Psoas muscle (tissue), 8 donors: Measurements from ENCODE around the gene TMEM14B. TPM values are rescaled to one million over a fixed set of nuclear protein-coding genes. Genes with fewer than 3 reads are reported as not detected.
A peak's percentile ranks its signal among the peaks of the same experiment; 100 is the strongest.
"Not testable (repeated sequence)": the region's sequence is repeated elsewhere in the genome, so short reads cannot be mapped to it uniquely, and the experiment has no call there.

ENCODE experiments used
- ATAC-seq, 4 donors: fragments of 200-7000 bp; cut with Tn5 transposase; one replicate each; pipeline ENCODE4 v1.9.1; 2020; ENCODE audit warnings: moderate library complexity in 3 of 4, mild to moderate bottlenecking in 2 of 4
- DNase-seq, 2 donors: peaks; one replicate each; pipeline ENCODE4 v3.0.0-alpha.2; 2020
- H3K27ac ChIP-seq: fragments of 200-600 bp; one replicate; pipeline ENCODE4 v1.8.0; 2022
- H3K27me3 ChIP-seq, 3 donors: fragments of 200-600 bp in 1 of 3; one replicate each; pipeline versions ENCODE4 v1.6.1 to v1.8.0; 2013 to 2022; ENCODE audit warnings: low read length in 2 of 3, mild to moderate bottlenecking in 2 of 3, moderate library complexity in 1 of 3; ENCODE audit not compliant: insufficient read depth in 3 of 3
- H3K36me3 ChIP-seq, 2 donors: fragments of 200-600 bp in 1 of 2; one replicate each; pipeline versions ENCODE4 v1.6.1 to v1.8.0; 2013 to 2022; ENCODE audit warnings: low read depth in 1 of 2, mild to moderate bottlenecking in 1 of 2, moderate library complexity in 1 of 2; ENCODE audit not compliant: insufficient read depth in 1 of 2
- H3K4me1 ChIP-seq: fragments of 200-600 bp; one replicate; pipeline ENCODE4 v1.8.0; 2022
- H3K4me3 ChIP-seq: fragments of 200-600 bp; one replicate; pipeline ENCODE4 v1.8.0; 2022; ENCODE audit warnings: mild to moderate bottlenecking
- H3K9me3 ChIP-seq: fragments of 200-600 bp; one replicate; pipeline ENCODE4 v1.8.0; 2022
- CTCF ChIP-seq: fragments of 200-600 bp; IDR thresholded peaks from one replicate; pipeline ENCODE4 v1.8.0; 2022; ENCODE audit warnings: antibody characterized with exemption
- WGBS, 3 donors: extraction: QIAGEN DNeasy Blood & Tissue Kit; methylation state at CpG; one replicate each; pipeline versions ENCODE4 v1.1.6 to v1.1.7; 2013; 5-methylcytosine and 5-hydroxymethylcytosine counted together
- intact Hi-C, 2 donors: fragments of 100-400 bp; cut with DNase I; formaldehyde crosslinking; loops; one replicate each; pipeline versions ENCODE4 v1.11.0 to v1.14.2; 2022
- polyA plus RNA-seq, 3 donors: library from polyadenylated mRNA; stranded (reverse); fragments of 200-250 nt; gene quantifications; one replicate each; pipeline ENCODE4 v1.2.3, GENCODE V29; 2013
- total RNA-seq, 4 donors: library from RNA; stranded (reverse); fragmentation: NEBNext Ultra II Directional in 2 of 4; extraction: Animal tissue kit (Norgen Biotek cat#: 25700) in 2 of 4; gene quantifications; one replicate each; pipeline versions ENCODE4 v1.2.1 to v1.2.4, GENCODE V29; 2021 to 2023
- donor health status: healthy with polysubstance abuse.
- donor health status: DM: no; HTN: no; CAD: no; lungs with moderate emphysema.
- donor health status: Bipolar disorder and iron deficiency.
- donor health status: healthy.
- donor health status: DM: yes; HTN: yes; CAD: no.
- donor health status: DM: no; HTN: no; CAD: no.
- donor health status: DM: no; HTN: no; CAD: no.
- donor health status: DM: yes; HTN: yes; CAD: no.

The TMEM14B gene
- total and polyA plus RNA-seq, 7 donors, result 66.1 to 118 (median 82.3) TPM

DNA sequence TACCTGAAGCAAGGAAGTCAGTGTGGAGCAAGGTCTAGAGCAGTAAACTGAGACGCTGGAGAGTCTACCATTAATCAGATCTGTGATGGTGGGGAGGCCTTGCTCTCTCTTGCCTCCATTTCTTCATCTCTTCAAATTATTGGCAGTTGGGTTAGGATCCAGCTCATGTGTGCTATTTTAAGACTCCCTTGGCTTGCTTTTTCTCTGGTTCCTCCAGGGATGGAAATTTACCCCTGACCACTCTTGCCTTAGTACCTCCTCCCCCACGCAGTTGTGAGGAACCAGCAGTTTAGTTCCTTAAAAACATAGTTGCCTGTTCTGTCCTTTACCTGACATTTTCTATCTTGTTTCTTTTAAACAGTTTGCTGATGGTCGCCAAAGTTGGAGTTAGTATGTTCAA lies 17.4 kb upstream of the TMEM14B start:
- WGBS, 3 donors, result 58 to 74% (median 59%) methylated on average over 3 of the region's 3 CpGs
- Histone ChIP-seq H3K4me3 (no peak overlapping the region), H3K27ac (peak overlapping the region; percentile 36), H3K27me3 (no peaks in the 10 kb centered on the region), H3K4me1 (peaks cover 9% of the 10 kb centered on the region), H3K36me3 (peaks cover 2 to 72% of the 10 kb centered on the region in 2 donors), H3K9me3 (no peaks in the 10 kb centered on the region)
- intact Hi-C loops, result no loop called here
- no peak for TF ChIP-seq CTCF
- ATAC-seq (peak in 3 of 4 donors; percentile 30 to 71 (median 45)), DNase-seq (no peak)

GRCh38 chr6:10733151-10733715 lies 14.4 kb upstream of the TMEM14B start:
- no peak for TF ChIP-seq CTCF
- WGBS, 3 donors, result 74 to 78% (median 75%) methylated on average over 17 of the region's 17 CpGs
- peaks cover 9% of the 10 kb centered on the region for H3K4me1 ChIP-seq
- no peak for ATAC-seq
- no peak overlapping the region for H3K4me3 ChIP-seq
- intact Hi-C loops, result no loop called here
- no peaks in the 10 kb centered on the region for H3K27me3 ChIP-seq
- no peaks in the 10 kb centered on the region for H3K9me3 ChIP-seq
- H3K36me3 ChIP-seq, result peaks cover 2 to 50% of the 10 kb centered on the region in 2 donors
- DNase-seq, result no peak
- H3K27ac ChIP-seq, result no peak overlapping the region

- no peaks in the 10 kb centered on the region for H3K27me3 ChIP-seq
- peaks cover 9% of the 10 kb centered on the region for H3K4me1 ChIP-seq
- WGBS, 3 donors, result 89 to 96% (median 95%) methylated on average over 3 of the region's 3 CpGs
- DNase-seq (no peak), ATAC-seq (no peak)
- H3K9me3 ChIP-seq, result no peaks in the 10 kb centered on the region
- no peak for TF ChIP-seq CTCF
- H3K27ac ChIP-seq, result no peak overlapping the region
- intact Hi-C loops, result no loop called here
- no peak overlapping the region for H3K4me3 ChIP-seq
- peaks cover 2 to 44% of the 10 kb centered on the region in 2 donors for H3K36me3 ChIP-seq
Observed at GRCh38 chr6:10733863-10734262, 13.7 kb upstream of the TMEM14B start.

- Histone ChIP-seq H3K27me3 (no peaks in the 10 kb centered on the region), H3K9me3 (no peaks in the 10 kb centered on the region), H3K4me1 (no peaks in the 10 kb centered on the region), H3K4me3 (no peak overlapping the region), H3K27ac (no peak overlapping the region), H3K36me3 (peaks cover 2 to 18% of the 10 kb centered on the region in 2 donors)
- ATAC-seq, result no peak
- no peak for DNase-seq
- 43 to 53% (median 46%) methylated on average over 2 of the region's 2 CpGs for WGBS, 3 donors
- intact Hi-C loops, result no loop called here
- no peak for TF ChIP-seq CTCF
Observed at GRCh38 chr6:10736731-10737130, 10.9 kb upstream of the TMEM14B start.

- ATAC-seq, result no peak
- intact Hi-C loops, result no loop called here
- DNase-seq, result no peak
Observed at GRCh38 chr6:10740061-10740460, 7.5 kb upstream of the TMEM14B start.

DNA sequence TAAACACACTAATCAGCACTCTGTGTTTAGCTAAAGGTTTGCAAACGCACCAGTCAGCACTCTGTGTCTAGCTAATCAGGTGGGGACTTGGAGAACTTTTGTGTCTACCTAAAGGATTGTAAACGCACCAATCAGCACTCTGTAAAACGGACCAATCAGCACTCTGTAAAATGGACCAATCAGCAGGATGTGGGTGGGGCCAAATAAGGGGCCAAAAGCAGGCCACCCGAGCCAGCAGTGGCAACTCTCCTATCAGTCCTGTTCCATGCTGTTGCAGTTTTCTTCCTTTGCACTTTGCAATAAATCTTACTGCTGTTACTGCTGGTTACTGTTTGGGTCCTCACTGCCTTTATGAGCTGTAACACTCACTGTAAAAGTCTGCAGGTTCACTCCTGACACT lies 6.0 kb upstream of the TMEM14B start:
- H3K36me3 ChIP-seq, ATAC-seq, DNase-seq, H3K27ac ChIP-seq, H3K4me1 ChIP-seq, H3K4me3 ChIP-seq, intact Hi-C loops, H3K9me3 ChIP-seq, H3K27me3 ChIP-seq: not testable (repeated sequence)
- WGBS, 3 donors, result 82 to 96% (median 91%) methylated on average over 4 of the region's 4 CpGs

More at GRCh38 chr6:10740061-10740460, 7.5 kb upstream of the TMEM14B start:
- Histone ChIP-seq H3K4me1 (no peaks in the 10 kb centered on the region), H3K9me3 (no peaks in the 10 kb centered on the region), H3K4me3 (no peak overlapping the region), H3K36me3 (peaks cover 0 to 7% of the 10 kb centered on the region in 2 donors), H3K27ac (no peak overlapping the region), H3K27me3 (no peaks in the 10 kb centered on the region)
- no peak for TF ChIP-seq CTCF
